H1 (cell line): Measurements from ENCODE around the gene TTC27. TPM values are rescaled to one million over a fixed set of nuclear protein-coding genes. Genes with fewer than 3 reads are reported as not detected.

ENCODE experiments used
- ASH2L ChIP-seq: fragments of 200-600, 300-600 bp; sonication (generic); IDR thresholded peaks from one replicate; pipeline ENCODE4 v1.7.1; 2017; ENCODE audit warnings: low read length
- CEBPB ChIP-seq: IDR thresholded peaks from 2 replicates; pipeline ENCODE4 v1.6.1; 2012; ENCODE audit warnings: low read depth, low read length
- E2F6 ChIP-seq: IDR thresholded peaks from 2 replicates; pipeline ENCODE4 v1.6.1; 2012; ENCODE audit warnings: inconsistent platforms
- RAD21 ChIP-seq, 2 experiments: IDR thresholded peaks in 1 of 2; conservative IDR thresholded peaks in 1 of 2; 2 replicates each; pipeline ENCODE4 v1.6.1; 2011; ENCODE audit warnings: low read depth in 2 of 2, low read length in 2 of 2, improper control_type of control experiment in 1 of 2, inconsistent platforms in 1 of 2, mild to moderate bottlenecking in 1 of 2, moderate library complexity in 1 of 2
- polyA plus RNA-seq, 7 experiments: library from polyadenylated mRNA; depleted of rRNA in 3 of 7; stranded (reverse) in 5 of 7; unstranded in 2 of 7; fragments of >200 nt in 5 of 7; fragments of 200-250 nt in 2 of 7; gene quantifications; 1 replicate in 5 of 7; 2 replicates in 1 of 7; 4 replicates in 1 of 7; pipeline versions ENCODE4 v1.2.1 to v1.2.3, GENCODE V29; 2011 to 2013; ENCODE audit warnings: missing spikeins in 2 of 7, mixed read lengths in 2 of 7
- total RNA-seq: library from RNA; stranded (reverse); fragmentation: NEBNext Ultra II Directional; extraction: Animal tissue kit (Norgen Biotek cat#: 25700); gene quantifications from 2 replicates; pipeline ENCODE4 v1.2.1, GENCODE V29; 2021

TTC27 gene
- total and polyA plus RNA-seq, 2 of the 8 experiments (the other 6 are each of a cell fraction or from before 2014, with no cell fraction given): 13.8 to 29.1 TPM

- no peak for TF ChIP-seq E2F6
- TF ChIP-seq RAD21 (IDR thresholded peaks at IDR 0.05 in 1 of 2, conservative IDR thresholded peaks at IDR 0.05 in 1 of 2; ENCODE audit: low read depth in 2 of 2, low read length in 2 of 2): no peak
- no peak for TF ChIP-seq CEBPB
- no peak for TF ChIP-seq ASH2L
- TF ChIP-seq, all 59 proteins: peak for 0
These were observed 83.4 kb downstream of the TTC27 start (continued) for GRCh38 chr2:32711219-32711618.
